RWPE1 (cell line): ENCODE data around the gene STK32C.

ENCODE experiments used
- CTCF ChIA-PET: fragments of 350-600 bp; sonication (Branson Sonifier 250); formaldehyde crosslinking; extraction: SDS; loops from one replicate; lab custom pipeline; 2021; lab: Yijun Ruan, JAX
- POLR2A ChIA-PET: fragments of 400-600 bp; formaldehyde crosslinking; extraction: SDS; loops from one replicate; lab custom pipeline; 2020; ENCODE audit warnings: antibody characterized with exemption; ENCODE audit not compliant: low non-redundant PET; lab: Yijun Ruan, JAX
- DNase-seq: peaks from one replicate; pipeline ENCODE4 v3.0.0; 2012; ENCODE audit warnings: low spot score
- H3K27ac ChIP-seq: fragments of 450-650 bp; 2 replicates; pipeline ENCODE4 v1.5.1; 2017
- CTCF ChIP-seq: fragments of 450-650 bp; conservative IDR thresholded peaks from 2 replicates; pipeline ENCODE4 v1.5.1; 2017; ENCODE audit warnings: low read depth, mild to moderate bottlenecking

Gene STK32C

GRCh38 chr10:132192076-132192975 is 115.4 kb downstream of the STK32C start:
- CTCF ChIA-PET: no interaction called here
- no peak for TF ChIP-seq CTCF

GRCh38 chr10:132189810-132190422 is 117.8 kb downstream of the STK32C start:
- ChIA-PET CTCF (interaction anchor here (0.7 kb wide), 1 partner anchor 1081 kb away, joined by 3 read pairs; no protein-coding TSS in a partner anchor), POLR2A (no interaction called here)
- no peak for TF ChIP-seq CTCF
- no peak overlapping the region for H3K27ac ChIP-seq
- DNase-seq: no peak

More at GRCh38 chr10:132192076-132192975, 115.4 kb downstream of the STK32C start:
- no peak for DNase-seq
- POLR2A ChIA-PET: no interaction called here
- H3K27ac ChIP-seq: no peak overlapping the region

GRCh38 chr10:132189016-132189415 is 118.7 kb downstream of the STK32C start:
- DNase-seq: no peak
- H3K27ac ChIP-seq: no peak overlapping the region
- no peak for TF ChIP-seq CTCF
- CTCF ChIA-PET: no interaction called here
- POLR2A ChIA-PET: no interaction called here

- H3K27ac ChIP-seq: no peak overlapping the region
- CTCF ChIA-PET: interaction anchor here (0.6 kb wide), 1 partner anchor 83 kb away, joined by 4 read pairs; no protein-coding TSS in a partner anchor
- TF ChIP-seq CTCF: no peak
- POLR2A ChIA-PET: no interaction called here
- DNase-seq: no peak
These were observed 119.4 kb downstream of the STK32C start for GRCh38 chr10:132188331-132188730.

- no peak overlapping the region for H3K27ac ChIP-seq
- CTCF ChIA-PET: interaction anchor here (0.6 kb wide), 1 partner anchor 84 kb away, joined by 4 read pairs; no protein-coding TSS in a partner anchor
- DNase-seq: no peak
- no peak for TF ChIP-seq CTCF
- POLR2A ChIA-PET: no interaction called here
These were observed 120.2 kb downstream of the STK32C start for GRCh38 chr10:132187430-132188138.
